HEK293T (cell line): Measurements from ENCODE around the gene TTLL11.

Source experiments
- BHLHE40 ChIP-seq: fragments of 450-650 bp; IDR thresholded peaks from 2 replicates; pipeline ENCODE4 v1.6.1; 2016; ENCODE audit warnings: mild to moderate bottlenecking, moderate library complexity, borderline replicate concordance
- FOXK2 ChIP-seq: fragments of 450-650 bp; IDR thresholded peaks from 2 replicates; pipeline ENCODE4 v1.6.1; 2016; ENCODE audit warnings: mild to moderate bottlenecking
- FOXM1 ChIP-seq: fragments of 450-650 bp; IDR thresholded peaks from 2 replicates; pipeline ENCODE4 v1.6.1; 2017; ENCODE audit warnings: mild to moderate bottlenecking, borderline replicate concordance
- HDGF ChIP-seq: fragments of 450-650 bp; IDR thresholded peaks from 2 replicates; pipeline ENCODE4 v1.6.1; 2017; ENCODE audit warnings: antibody characterized with exemption, borderline replicate concordance
- LEF1 ChIP-seq: fragments of 450-650 bp; IDR thresholded peaks from 2 replicates; pipeline ENCODE4 v1.6.1; 2017; ENCODE audit warnings: mild to moderate bottlenecking, borderline replicate concordance
- NFRKB ChIP-seq: fragments of 450-650 bp; IDR thresholded peaks from 2 replicates; pipeline ENCODE4 v1.6.1; 2016; ENCODE audit warnings: mild to moderate bottlenecking, moderate library complexity
- PKNOX1 ChIP-seq: fragments of 450-650 bp; IDR thresholded peaks from 2 replicates; pipeline ENCODE4 v1.6.1; 2016
- SP1 ChIP-seq: fragments of 450-650 bp; IDR thresholded peaks from 2 replicates; pipeline ENCODE4 v1.6.1; 2017
- SUZ12 ChIP-seq: fragments of 450-650 bp; IDR thresholded peaks from 2 replicates; pipeline ENCODE4 v1.6.1; 2016; ENCODE audit warnings: mild to moderate bottlenecking
- TARDBP ChIP-seq: fragments of 450-650 bp; IDR thresholded peaks from 2 replicates; pipeline ENCODE4 v1.6.1; 2016
- ZNF384 ChIP-seq: fragments of 450-650 bp; IDR thresholded peaks from 2 replicates; pipeline ENCODE4 v1.6.1; 2016

GRCh38 chr9:122058709-122059108 is 34.4 kb downstream of the TTLL11 start:
- TF ChIP-seq FOXK2 (no peak), SP1 (no peak), PKNOX1 (no peak), HDGF (no peak), TARDBP (no peak), ZNF384 (no peak), BHLHE40 (no peak), NFRKB (no peak), LEF1 (no peak), SUZ12 (no peak), FOXM1 (no peak)
